HEK293 (cell line): Measurements from ENCODE around the gene MRPL23.

Experiments
- SCRT2 ChIP-seq: fragments of 450-650 bp; formaldehyde crosslinking; IDR thresholded peaks from 2 replicates; pipeline ENCODE4 v1.5.1; 2016; ENCODE audit warnings: missing biosample characterization, missing genetic modification characterization
- SETDB1 ChIP-seq: IDR thresholded peaks from one replicate; pipeline ENCODE4 v1.6.1; 2017; ENCODE audit warnings: mild to moderate bottlenecking, low read length, moderate library complexity, mixed read lengths; ENCODE audit not compliant: insufficient read length
- YY1 ChIP-seq: fragments of 450-650 bp; formaldehyde crosslinking; IDR thresholded peaks from 2 replicates; pipeline ENCODE4 v1.5.1; 2018; ENCODE audit warnings: missing biosample characterization, missing genetic modification characterization
- ZNF10 ChIP-seq: fragments of 450-650 bp; formaldehyde crosslinking; IDR thresholded peaks from 2 replicates; pipeline ENCODE4 v1.5.1; 2017; ENCODE audit warnings: missing biosample characterization, missing genetic modification characterization
- ZNF174 ChIP-seq: fragments of 450-650 bp; formaldehyde crosslinking; IDR thresholded peaks from 2 replicates; pipeline ENCODE4 v1.5.0; 2017; ENCODE audit warnings: missing biosample characterization, mild to moderate bottlenecking, missing genetic modification characterization
- ZNF184 ChIP-seq: fragments of 450-650 bp; IDR thresholded peaks from 2 replicates; pipeline ENCODE4 v1.5.1; 2018; ENCODE audit warnings: missing biosample characterization, mild to moderate bottlenecking, missing genetic modification characterization
- ZNF24 ChIP-seq: fragments of 450-650 bp; formaldehyde crosslinking; IDR thresholded peaks from 2 replicates; pipeline ENCODE4 v1.5.1; 2016; ENCODE audit warnings: missing biosample characterization, missing genetic modification characterization
- ZNF335 ChIP-seq: fragments of 450-650 bp; formaldehyde crosslinking; conservative IDR thresholded peaks from 2 replicates; pipeline ENCODE4 v1.5.1; 2016; ENCODE audit warnings: missing biosample characterization, missing genetic modification characterization
- ZNF426 ChIP-seq: fragments of 450-650 bp; formaldehyde crosslinking; IDR thresholded peaks from 2 replicates; pipeline ENCODE4 v1.5.1; 2017; ENCODE audit warnings: missing biosample characterization, missing genetic modification characterization, mild to moderate bottlenecking, inconsistent platforms, moderate library complexity
- ZNF473 ChIP-seq: fragments of 450-650 bp; formaldehyde crosslinking; IDR thresholded peaks from 2 replicates; pipeline ENCODE4 v1.5.1; 2017; ENCODE audit warnings: missing biosample characterization, missing genetic modification characterization
- ZNF510 ChIP-seq: fragments of 450-650 bp; formaldehyde crosslinking; IDR thresholded peaks from 2 replicates; pipeline ENCODE4 v1.5.1; 2018; ENCODE audit warnings: mild to moderate bottlenecking, missing genetic modification characterization, missing biosample characterization; ENCODE audit not compliant: insufficient replicate concordance
- TF ChIP-seq, protein P1 (sequence below): fragments of 450-650 bp; formaldehyde crosslinking; IDR thresholded peaks from 2 replicates; pipeline ENCODE4 v1.5.1; 2016; ENCODE audit warnings: missing biosample characterization, missing genetic modification characterization
- TF ChIP-seq, protein P2 (sequence below): fragments of 450-650 bp; formaldehyde crosslinking; IDR thresholded peaks from 2 replicates; pipeline ENCODE4 v1.5.1; 2016; ENCODE audit warnings: missing biosample characterization, missing genetic modification characterization
- TF ChIP-seq, protein P3 (sequence below): fragments of 450-650 bp; formaldehyde crosslinking; IDR thresholded peaks from 2 replicates; pipeline ENCODE4 v1.5.1; 2016; ENCODE audit warnings: missing biosample characterization, missing genetic modification characterization

DNA sequence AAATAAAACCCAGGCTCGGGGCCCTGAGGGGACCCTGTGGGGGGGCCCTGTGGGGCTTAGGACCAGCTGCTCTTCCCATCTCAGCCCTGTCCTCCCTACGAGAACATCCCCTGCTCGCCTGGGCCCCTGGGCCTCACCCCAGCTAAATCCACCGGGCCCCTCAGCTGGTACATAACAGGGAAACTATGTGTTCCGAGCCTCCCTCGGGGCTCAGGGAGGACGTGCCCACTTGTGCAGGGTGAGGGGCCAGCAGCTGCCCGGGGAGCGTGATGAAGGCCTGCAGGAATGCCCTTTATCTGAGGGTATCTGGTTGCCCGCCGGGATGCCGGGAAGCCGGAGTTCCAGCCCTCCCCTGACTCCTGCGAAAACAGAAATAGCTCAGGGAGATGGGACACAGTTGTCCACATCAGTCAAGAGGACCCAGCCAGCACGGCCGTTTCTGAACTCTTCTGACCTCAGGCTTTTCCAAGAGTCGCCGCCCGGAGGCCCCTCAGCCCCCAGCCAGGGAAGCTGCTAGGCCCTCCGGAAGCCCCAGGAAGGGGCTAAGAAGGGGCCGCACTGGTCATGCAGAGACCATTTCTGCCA, 20.6 kb downstream of the MRPL23 start:
- no peak for TF ChIP-seq ZNF24
- TF ChIP-seq ZNF426 (tag by site-specific recombination): no peak
- TF ChIP-seq YY1 (tag by site-specific recombination): no peak
- TF ChIP-seq, protein P1, sequence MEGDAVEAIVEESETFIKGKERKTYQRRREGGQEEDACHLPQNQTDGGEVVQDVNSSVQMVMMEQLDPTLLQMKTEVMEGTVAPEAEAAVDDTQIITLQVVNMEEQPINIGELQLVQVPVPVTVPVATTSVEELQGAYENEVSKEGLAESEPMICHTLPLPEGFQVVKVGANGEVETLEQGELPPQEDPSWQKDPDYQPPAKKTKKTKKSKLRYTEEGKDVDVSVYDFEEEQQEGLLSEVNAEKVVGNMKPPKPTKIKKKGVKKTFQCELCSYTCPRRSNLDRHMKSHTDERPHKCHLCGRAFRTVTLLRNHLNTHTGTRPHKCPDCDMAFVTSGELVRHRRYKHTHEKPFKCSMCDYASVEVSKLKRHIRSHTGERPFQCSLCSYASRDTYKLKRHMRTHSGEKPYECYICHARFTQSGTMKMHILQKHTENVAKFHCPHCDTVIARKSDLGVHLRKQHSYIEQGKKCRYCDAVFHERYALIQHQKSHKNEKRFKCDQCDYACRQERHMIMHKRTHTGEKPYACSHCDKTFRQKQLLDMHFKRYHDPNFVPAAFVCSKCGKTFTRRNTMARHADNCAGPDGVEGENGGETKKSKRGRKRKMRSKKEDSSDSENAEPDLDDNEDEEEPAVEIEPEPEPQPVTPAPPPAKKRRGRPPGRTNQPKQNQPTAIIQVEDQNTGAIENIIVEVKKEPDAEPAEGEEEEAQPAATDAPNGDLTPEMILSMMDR (tag by site-specific recombination): no peak
- no peak for TF ChIP-seq ZNF174 (tag by site-specific recombination)
- no peak for TF ChIP-seq ZNF10 (tag by site-specific recombination)
- no peak for TF ChIP-seq SETDB1
- TF ChIP-seq ZNF510 (tag by site-specific recombination): no peak
- TF ChIP-seq SCRT2: no peak
- TF ChIP-seq, protein P2, sequence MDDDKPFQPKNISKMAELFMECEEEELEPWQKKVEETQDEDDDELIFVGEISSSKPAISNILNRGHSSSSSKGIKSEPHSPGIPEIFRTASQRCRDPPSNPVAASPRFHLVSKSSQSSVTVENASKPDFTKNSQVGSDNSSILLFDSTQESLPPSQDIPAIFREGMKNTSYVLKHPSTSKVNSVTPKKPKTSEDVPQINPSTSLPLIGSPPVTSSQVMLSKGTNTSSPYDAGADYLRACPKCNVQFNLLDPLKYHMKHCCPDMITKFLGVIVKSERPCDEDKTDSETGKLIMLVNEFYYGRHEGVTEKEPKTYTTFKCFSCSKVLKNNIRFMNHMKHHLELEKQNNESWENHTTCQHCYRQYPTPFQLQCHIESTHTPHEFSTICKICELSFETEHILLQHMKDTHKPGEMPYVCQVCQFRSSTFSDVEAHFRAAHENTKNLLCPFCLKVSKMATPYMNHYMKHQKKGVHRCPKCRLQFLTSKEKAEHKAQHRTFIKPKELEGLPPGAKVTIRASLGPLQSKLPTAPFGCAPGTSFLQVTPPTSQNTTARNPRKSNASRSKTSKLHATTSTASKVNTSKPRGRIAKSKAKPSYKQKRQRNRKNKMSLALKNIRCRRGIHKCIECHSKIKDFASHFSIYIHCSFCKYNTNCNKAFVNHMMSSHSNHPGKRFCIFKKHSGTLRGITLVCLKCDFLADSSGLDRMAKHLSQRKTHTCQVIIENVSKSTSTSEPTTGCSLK: no peak
- TF ChIP-seq ZNF184 (tag by site-specific recombination): no peak
- TF ChIP-seq ZNF335 (tag by site-specific recombination): no peak
- TF ChIP-seq, protein P3, sequence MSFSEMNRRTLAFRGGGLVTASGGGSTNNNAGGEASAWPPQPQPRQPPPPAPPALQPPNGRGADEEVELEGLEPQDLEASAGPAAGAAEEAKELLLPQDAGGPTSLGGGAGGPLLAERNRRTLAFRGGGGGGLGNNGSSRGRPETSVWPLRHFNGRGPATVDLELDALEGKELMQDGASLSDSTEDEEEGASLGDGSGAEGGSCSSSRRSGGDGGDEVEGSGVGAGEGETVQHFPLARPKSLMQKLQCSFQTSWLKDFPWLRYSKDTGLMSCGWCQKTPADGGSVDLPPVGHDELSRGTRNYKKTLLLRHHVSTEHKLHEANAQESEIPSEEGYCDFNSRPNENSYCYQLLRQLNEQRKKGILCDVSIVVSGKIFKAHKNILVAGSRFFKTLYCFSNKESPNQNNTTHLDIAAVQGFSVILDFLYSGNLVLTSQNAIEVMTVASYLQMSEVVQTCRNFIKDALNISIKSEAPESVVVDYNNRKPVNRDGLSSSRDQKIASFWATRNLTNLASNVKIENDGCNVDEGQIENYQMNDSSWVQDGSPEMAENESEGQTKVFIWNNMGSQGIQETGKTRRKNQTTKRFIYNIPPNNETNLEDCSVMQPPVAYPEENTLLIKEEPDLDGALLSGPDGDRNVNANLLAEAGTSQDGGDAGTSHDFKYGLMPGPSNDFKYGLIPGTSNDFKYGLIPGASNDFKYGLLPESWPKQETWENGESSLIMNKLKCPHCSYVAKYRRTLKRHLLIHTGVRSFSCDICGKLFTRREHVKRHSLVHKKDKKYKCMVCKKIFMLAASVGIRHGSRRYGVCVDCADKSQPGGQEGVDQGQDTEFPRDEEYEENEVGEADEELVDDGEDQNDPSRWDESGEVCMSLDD: no peak
- TF ChIP-seq ZNF473 (tag by site-specific recombination): no peak
